Measurements from ENCODE around the gene NUDT17.

DNA sequence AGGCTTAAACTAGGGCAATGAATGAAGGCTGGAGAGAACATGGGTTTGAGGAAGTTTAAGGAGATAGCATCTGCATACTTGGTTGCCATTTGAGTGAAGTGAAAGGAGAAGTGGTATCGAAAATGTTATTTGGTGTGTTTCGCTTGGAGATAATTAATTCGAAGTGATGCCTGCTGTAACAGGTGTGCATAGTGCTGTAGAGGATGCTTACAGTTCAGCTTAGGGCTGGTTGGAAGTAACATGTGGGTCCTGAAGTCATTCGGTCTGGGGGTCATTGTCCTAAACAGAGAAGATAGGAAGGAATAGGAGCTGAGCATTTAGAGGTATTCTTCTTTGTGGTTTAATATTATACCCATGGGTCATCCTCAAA is 301 bp upstream of the NUDT17 start:
- TF ChIP-seq, protein P1, sequence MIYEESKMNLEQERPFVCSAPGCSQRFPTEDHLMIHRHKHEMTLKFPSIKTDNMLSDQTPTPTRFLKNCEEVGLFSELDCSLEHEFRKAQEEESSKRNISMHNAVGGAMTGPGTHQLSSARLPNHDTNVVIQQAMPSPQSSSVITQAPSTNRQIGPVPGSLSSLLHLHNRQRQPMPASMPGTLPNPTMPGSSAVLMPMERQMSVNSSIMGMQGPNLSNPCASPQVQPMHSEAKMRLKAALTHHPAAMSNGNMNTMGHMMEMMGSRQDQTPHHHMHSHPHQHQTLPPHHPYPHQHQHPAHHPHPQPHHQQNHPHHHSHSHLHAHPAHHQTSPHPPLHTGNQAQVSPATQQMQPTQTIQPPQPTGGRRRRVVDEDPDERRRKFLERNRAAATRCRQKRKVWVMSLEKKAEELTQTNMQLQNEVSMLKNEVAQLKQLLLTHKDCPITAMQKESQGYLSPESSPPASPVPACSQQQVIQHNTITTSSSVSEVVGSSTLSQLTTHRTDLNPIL (CRISPR knock-in tag; IDR thresholded peaks at IDR 0.05; ENCODE audit: low read depth) = no peak
- TF ChIP-seq ISL1 (CRISPR knock-in tag; IDR thresholded peaks at IDR 0.05) (no peak), GLIS3 (CRISPR knock-in tag; IDR thresholded peaks at IDR 0.05) (no peak), ESRRG (CRISPR knock-in tag; IDR thresholded peaks at IDR 0.05) (no peak), BACH2 (CRISPR knock-in tag; IDR thresholded peaks at IDR 0.05; ENCODE audit: borderline replicate concordance) (no peak), RARB (CRISPR knock-in tag; IDR thresholded peaks at IDR 0.05) (0 out of 2 replicates have a peak, but pooled peaks have one; percentile 13), ARNTL (CRISPR knock-in tag; IDR thresholded peaks at IDR 0.05; ENCODE audit: borderline replicate concordance, low read depth) (no peak), TOX (CRISPR knock-in tag; IDR thresholded peaks at IDR 0.05; ENCODE audit: borderline replicate concordance) (no peak), TCF4 (CRISPR knock-in tag; IDR thresholded peaks at IDR 0.05; ENCODE audit: borderline replicate concordance) (no peak), ZNF70 (CRISPR knock-in tag; IDR thresholded peaks at IDR 0.05) (no peak), CSDC2 (CRISPR knock-in tag; IDR thresholded peaks at IDR 0.05) (no peak)
- TF ChIP-seq, protein P2, sequence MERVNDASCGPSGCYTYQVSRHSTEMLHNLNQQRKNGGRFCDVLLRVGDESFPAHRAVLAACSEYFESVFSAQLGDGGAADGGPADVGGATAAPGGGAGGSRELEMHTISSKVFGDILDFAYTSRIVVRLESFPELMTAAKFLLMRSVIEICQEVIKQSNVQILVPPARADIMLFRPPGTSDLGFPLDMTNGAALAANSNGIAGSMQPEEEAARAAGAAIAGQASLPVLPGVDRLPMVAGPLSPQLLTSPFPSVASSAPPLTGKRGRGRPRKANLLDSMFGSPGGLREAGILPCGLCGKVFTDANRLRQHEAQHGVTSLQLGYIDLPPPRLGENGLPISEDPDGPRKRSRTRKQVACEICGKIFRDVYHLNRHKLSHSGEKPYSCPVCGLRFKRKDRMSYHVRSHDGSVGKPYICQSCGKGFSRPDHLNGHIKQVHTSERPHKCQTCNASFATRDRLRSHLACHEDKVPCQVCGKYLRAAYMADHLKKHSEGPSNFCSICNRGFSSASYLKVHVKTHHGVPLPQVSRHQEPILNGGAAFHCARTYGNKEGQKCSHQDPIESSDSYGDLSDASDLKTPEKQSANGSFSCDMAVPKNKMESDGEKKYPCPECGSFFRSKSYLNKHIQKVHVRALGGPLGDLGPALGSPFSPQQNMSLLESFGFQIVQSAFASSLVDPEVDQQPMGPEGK (CRISPR knock-in tag; IDR thresholded peaks at IDR 0.05; ENCODE audit: borderline replicate concordance) = no peak

All from SK-N-SH treated with all-trans-retinoic acid at 6 μM for 48 hours (cell line).